Thyroid gland (tissue), 4 donors: Measurements from ENCODE around the gene NMUR1. TPM values are rescaled to one million over a fixed set of nuclear protein-coding genes. Genes with fewer than 3 reads are reported as not detected.

ENCODE experiments used
- DNase-seq, 2 donors: peaks; one replicate each; pipeline ENCODE4 v3.0.0-alpha.2; 2019
- H3K27ac ChIP-seq, 3 donors: fragments of 200-600 bp; sonication (generic); 1 replicate in 2 of 3; 2 replicates in 1 of 3; pipeline ENCODE4 v1.5.1; 2016 to 2019; ENCODE audit warnings: mild to moderate bottlenecking in 1 of 3, moderate library complexity in 1 of 3
- H3K27me3 ChIP-seq: fragments of 200-600 bp; sonication (generic); one replicate; pipeline ENCODE4 v1.5.1; 2019
- H3K36me3 ChIP-seq, 2 donors: fragments of 200-600 bp; sonication (generic); one replicate each; pipeline ENCODE4 v1.5.1; 2016 to 2019
- H3K4me1 ChIP-seq, 2 donors: fragments of 200-600 bp; sonication (generic); one replicate each; pipeline ENCODE4 v1.5.1; 2017 to 2019
- H3K4me3 ChIP-seq, 3 donors: fragments of 200-600 bp; sonication (generic); replicated peaks in 1 of 3; 1 replicate in 2 of 3; 2 replicates in 1 of 3; pipeline ENCODE4 v1.5.1; 2016; ENCODE audit warnings: mild to moderate bottlenecking in 1 of 3
- H3K9me3 ChIP-seq: fragments of 200-600 bp; sonication (generic); one replicate; pipeline ENCODE4 v1.5.1; 2017
- CTCF ChIP-seq, 6 experiments: fragments of 200-600 bp in 3 of 6; fragments of 450-650 bp in 3 of 6; sonication (generic) in 3 of 6; IDR thresholded peaks; one replicate each; pipeline ENCODE4 v1.5.1; 2016 to 2019; ENCODE audit warnings: antibody characterized with exemption in 6 of 6, mild to moderate bottlenecking in 2 of 6, inconsistent platforms in 1 of 6, moderate library complexity in 1 of 6
- POLR2A ChIP-seq, 2 donors: fragments of 450-650 bp; IDR thresholded peaks; one replicate each; pipeline ENCODE4 v1.6.1; 2017; ENCODE audit warnings: antibody characterized with exemption in 2 of 2, mild to moderate bottlenecking in 2 of 2, moderate library complexity in 1 of 2
- WGBS, 2 donors: methylation state at CpG; one replicate each; pipeline ENCODE4 v1.1.5; 2017; 5-methylcytosine and 5-hydroxymethylcytosine counted together
- intact Hi-C: fragments of 100-400 bp; cut with DNase I; formaldehyde crosslinking; loops from one replicate; pipeline ENCODE4 v1.15.1; 2023
- total RNA-seq, 4 donors: library from RNA; depleted of rRNA; stranded (reverse); fragments of >200 nt; gene quantifications; one replicate each; pipeline ENCODE4 v1.2.3, GENCODE V29; 2016

The NMUR1 gene
- total RNA-seq, 4 donors from 2014 or later = 0.11 to 0.73 (median 0.67) TPM; not detected in 1

- no peak for DNase-seq
- Histone ChIP-seq H3K4me1 (peaks cover 0 to 6% of the 10 kb centered on the region in 2 donors), H3K36me3 (no peaks in the 10 kb centered on the region), H3K27me3 (no peaks in the 10 kb centered on the region), H3K4me3 (no peak overlapping the region), H3K27ac (no peak overlapping the region), H3K9me3 (no peaks in the 10 kb centered on the region)
- TF ChIP-seq CTCF (IDR thresholded peaks at IDR 0.05) (no peak), POLR2A (IDR thresholded peaks at IDR 0.05) (no peak)
- 85 to 100% methylated on average over 2 to 6 of the region's 6 CpGs for WGBS, 2 donors
- intact Hi-C loops = no loop called here
These were observed 1.2 kb upstream of the NMUR1 start for GRCh38 chr2:231531466-231531865.

GRCh38 chr2:231528636-231529030 is 1.6 kb downstream of the NMUR1 start:
- no peak for TF ChIP-seq CTCF (IDR thresholded peaks at IDR 0.05)
- no peak for TF ChIP-seq POLR2A (IDR thresholded peaks at IDR 0.05)
- no peak for DNase-seq
- intact Hi-C loops = no loop called here
- WGBS, 2 donors = 95 to 96% methylated on average over 2 to 8 of the region's 9 CpGs
- H3K4me1 ChIP-seq = peaks cover 0 to 6% of the 10 kb centered on the region in 2 donors
- no peaks in the 10 kb centered on the region for H3K36me3 ChIP-seq
- H3K4me3 ChIP-seq = no peak overlapping the region
- H3K27ac ChIP-seq = no peak overlapping the region
- no peaks in the 10 kb centered on the region for H3K27me3 ChIP-seq
- H3K9me3 ChIP-seq = no peaks in the 10 kb centered on the region

- Histone ChIP-seq H3K36me3 (no peaks in the 10 kb centered on the region), H3K4me1 (peaks cover 0 to 6% of the 10 kb centered on the region in 2 donors), H3K27me3 (no peaks in the 10 kb centered on the region), H3K4me3 (no peak overlapping the region), H3K27ac (no peak overlapping the region), H3K9me3 (no peaks in the 10 kb centered on the region)
- DNase-seq = no peak
- no peak for TF ChIP-seq POLR2A (IDR thresholded peaks at IDR 0.05)
- no peak for TF ChIP-seq CTCF (IDR thresholded peaks at IDR 0.05)
- 94% methylated on average over 11 to 19 of the region's 30 CpGs for WGBS, 2 donors
- intact Hi-C loops = no loop called here
These were observed 2.1 kb downstream of the NMUR1 start for GRCh38 chr2:231527955-231528635.

GRCh38 chr2:231527091-231527395 is 3.2 kb downstream of the NMUR1 start:
- no peaks in the 10 kb centered on the region for H3K9me3 ChIP-seq
- no peaks in the 10 kb centered on the region for H3K27me3 ChIP-seq
- no peaks in the 10 kb centered on the region for H3K36me3 ChIP-seq
- TF ChIP-seq CTCF (IDR thresholded peaks at IDR 0.05) (no peak), POLR2A (IDR thresholded peaks at IDR 0.05) (no peak)
- H3K4me3 ChIP-seq = no peak overlapping the region
- intact Hi-C loops = no loop called here
- no peak for DNase-seq
- WGBS, 2 donors = 79 to 96% methylated on average over 7 of the region's 7 CpGs
- no peak overlapping the region for H3K27ac ChIP-seq
- H3K4me1 ChIP-seq = peaks cover 0 to 6% of the 10 kb centered on the region in 2 donors

- H3K9me3 ChIP-seq = no peaks in the 10 kb centered on the region
- TF ChIP-seq POLR2A (IDR thresholded peaks at IDR 0.05) = no peak
- no peak for TF ChIP-seq CTCF (IDR thresholded peaks at IDR 0.05)
- H3K4me3 ChIP-seq = no peak overlapping the region
- 89 to 95% methylated on average over 5 to 15 of the region's 16 CpGs for WGBS, 2 donors
- no peaks in the 10 kb centered on the region for H3K36me3 ChIP-seq
- no peaks in the 10 kb centered on the region for H3K27me3 ChIP-seq
- intact Hi-C loops = no loop called here
- H3K27ac ChIP-seq = no peak overlapping the region
- DNase-seq = no peak
- H3K4me1 ChIP-seq = peaks cover 0 to 6% of the 10 kb centered on the region in 2 donors
These were observed 3.7 kb downstream of the NMUR1 start for GRCh38 chr2:231526341-231527090.
